ENCODE data around the gene LBH. TPM values are rescaled to one million over a fixed set of nuclear protein-coding genes. Genes with fewer than 3 reads are reported as not detected.

Gene LBH
- total and polyA plus RNA-seq, 2 of the 13 experiments (the other 11 are each of a cell fraction or from before 2014, with no cell fraction given): 0.09 to 0.25 TPM

GRCh38 chr2:30261695-30262211, 30.4 kb downstream of the LBH start:
- Histone ChIP-seq H4K20me1 (ENCODE audit: insufficient read depth, low read length) (no peaks in the 10 kb centered on the region), H3K9me3 (ENCODE audit: low read length) (no peaks in the 10 kb centered on the region), H3K36me3 (replicated peaks in 1 of 2; ENCODE audit: control insufficient read depth in 1 of 2, insufficient read depth in 2 of 2, low read length in 2 of 2) (no peaks in the 10 kb centered on the region), H3K4me1 (ENCODE audit: insufficient read depth, low read length) (no peaks in the 10 kb centered on the region), H3K79me2 (ENCODE audit: insufficient read depth, low read length) (no peaks in the 10 kb centered on the region), H3K4me2 (ENCODE audit: low read depth, low read length) (no peak overlapping the region), H3K27me3 (ENCODE audit: control insufficient read depth in 1 of 2, insufficient read depth in 2 of 2, low read length in 2 of 2) (peaks cover 0 to 26% of the 10 kb centered on the region in 2 experiments; a peak in 1 of 5 replicates), H3K27ac (ENCODE audit: extremely low read length, insufficient read depth, low read length) (no peak overlapping the region), H3K9ac (ENCODE audit: insufficient read depth, low read depth, low read length) (no peak overlapping the region), H2AFZ (ENCODE audit: low read length) (no peak overlapping the region), H3K4me3 (replicated peaks in 1 of 3; ENCODE audit: insufficient read depth in 1 of 3, low read depth in 2 of 3, low read length in 3 of 3) (no peak overlapping the region)
- intact Hi-C loops (cut with micrococcal nuclease; ENCODE audit: unreplicated experiment): no loop called here
- no peak for TF ChIP-seq ZNF703 (CRISPR knock-in tag; IDR thresholded peaks at IDR 0.05; ENCODE audit: borderline replicate concordance)
- TF ChIP-seq TARDBP (CRISPR knock-in tag; IDR thresholded peaks at IDR 0.05): no peak
- no peak for TF ChIP-seq AHR (CRISPR knock-in tag; IDR thresholded peaks at IDR 0.05)
- TF ChIP-seq BCLAF1 (IDR thresholded peaks at IDR 0.05): no peak
- no peak for TF ChIP-seq FOXK2 (IDR thresholded peaks at IDR 0.05)
- no peak for TF ChIP-seq TFAP4 (IDR thresholded peaks at IDR 0.05; ENCODE audit: borderline replicate concordance, low read depth)
- TF ChIP-seq MYNN (CRISPR knock-in tag; IDR thresholded peaks at IDR 0.05; ENCODE audit: low read depth): no peak
- TF ChIP-seq CERS6 (CRISPR knock-in tag; IDR thresholded peaks at IDR 0.05): no peak
- no peak for TF ChIP-seq DRAP1 (CRISPR knock-in tag; IDR thresholded peaks at IDR 0.05)
- no peak for TF ChIP-seq ZNF20 (CRISPR knock-in tag; IDR thresholded peaks at IDR 0.05)
- TF ChIP-seq ZNF350 (CRISPR knock-in tag; IDR thresholded peaks at IDR 0.05; ENCODE audit: borderline replicate concordance, low read depth): no peak
- in situ Hi-C loops (cut with HindIII; ENCODE audit: extremely low pct_ligation_motif_present, low pct_unique_long_range_greater_than_20kb): no loop called here
- no TSS peak for BruUV-seq (replicated peaks)
- POLR2A ChIA-PET: no interaction called here
- ATAC-seq (no peak), DNase-seq (ENCODE audit: low spot score) (no peak), FAIRE-seq (no peak)
- CTCF ChIA-PET (ENCODE audit: low intra/inter-chr PET ratio, low total read pairs): no interaction called here
